ENCODE results near the gene R3HDM1. TPM values are rescaled to one million over a fixed set of nuclear protein-coding genes. Genes with fewer than 3 reads are reported as not detected.

Gene R3HDM1
- total and polyA plus RNA-seq, 2 of the 4 experiments (the other 2 are of a cell fraction), result 5.9 to 38.1 TPM

GRCh38 chr2:135698838-135699237, 167.6 kb downstream of the R3HDM1 start:
- Histone ChIP-seq H3K4me2 (ENCODE audit: low read depth, low read length) (no peak overlapping the region), H3K27me3 (ENCODE audit: control insufficient read depth, insufficient read depth, low read length) (no peaks in the 10 kb centered on the region), H4K5ac (ENCODE audit: low read depth, low read length) (no peak overlapping the region), H2BK20ac (ENCODE audit: low read depth, low read length) (no peak overlapping the region), H3K9me3 (ENCODE audit: control insufficient read depth, insufficient read depth, low read length) (no peaks in the 10 kb centered on the region), H3K4me1 (ENCODE audit: control insufficient read depth, insufficient read depth, low read length) (peaks cover 2% of the 10 kb centered on the region; the same call in 1 of the 2 replicates), H2BK15ac (ENCODE audit: low read depth, low read length) (no peak overlapping the region), H3K27ac (ENCODE audit: insufficient read depth, low read length) (no peak overlapping the region), H3K18ac (ENCODE audit: low read depth, low read length) (no peak overlapping the region), H2BK5ac (ENCODE audit: low read depth, low read length, poor library complexity, severe bottlenecking) (no peak overlapping the region), H3K23ac (ENCODE audit: low read depth, low read length) (no peak overlapping the region), H4K20me1 (ENCODE audit: insufficient read depth, low read length) (no peaks in the 10 kb centered on the region), H2AK5ac (ENCODE audit: low read depth, low read length) (no peak overlapping the region), H3K56ac (ENCODE audit: extremely low read depth, insufficient read depth, low read length) (no peak overlapping the region), H2AFZ (replicated peaks; ENCODE audit: low read length, poor library complexity) (no peak overlapping the region), H3K4ac (ENCODE audit: low read depth, low read length) (no peak overlapping the region), H3K79me1 (ENCODE audit: low read depth in 1 of 2, low read length in 2 of 2) (no peaks in the 10 kb centered on the region), H2AK9ac (replicated peaks; ENCODE audit: low read depth, low read length, poor library complexity) (no peak overlapping the region), H3K14ac (replicated peaks; ENCODE audit: low read depth, low read length) (no peak overlapping the region), H3K9ac (ENCODE audit: low read depth, low read length) (no peak overlapping the region), H4K8ac (ENCODE audit: low read depth in 2 of 2, low read length in 2 of 2) (no peak overlapping the region), H4K91ac (ENCODE audit: insufficient read depth, low read depth, low read length) (no peak overlapping the region), H3K4me3 (ENCODE audit: insufficient read depth, low read depth, low read length) (no peak overlapping the region), H2BK120ac (ENCODE audit: low read depth, low read length) (no peak overlapping the region), H3K36me3 (ENCODE audit: control insufficient read depth, insufficient read depth, low read length) (0 out of 2 replicates have a peak, but pooled peaks cover 2% of the 10 kb centered on the region), H3K9me1 (ENCODE audit: insufficient read depth, low read length) (no peaks in the 10 kb centered on the region; the same call in 1 of the 2 replicates)
- dilution Hi-C loops (cut with HindIII; ENCODE audit: low sequenced_read_pairs, unreplicated experiment) (no loop called here), in situ Hi-C loops (cut with MboI; ENCODE audit: low sequenced_read_pairs) (no loop called here), intact Hi-C loops (cut with micrococcal nuclease) (no loop called here)
- BruUV-seq (replicated peaks), result no TSS peak
- no peak for ATAC-seq (ENCODE audit: low read depth)
- no peak for TF ChIP-seq RAD21 (IDR thresholded peaks at IDR 0.05; ENCODE audit: low read length)
- TF ChIP-seq NFE2L2 (IDR thresholded peaks at IDR 0.05; ENCODE audit: low read depth, low read length), result no peak
- TF ChIP-seq RFX5 (IDR thresholded peaks at IDR 0.05; ENCODE audit: low read depth, low read length), result no peak
- no peak for TF ChIP-seq ELK1 (IDR thresholded peaks at IDR 0.05; ENCODE audit: borderline replicate concordance, low read depth, low read length)
- ChIA-PET POLR2A (ENCODE audit: unreplicated experiment) (no interaction called here), CTCF (no interaction called here)
- DNase-seq, result no peak
- whole genome bisulfite sequencing, 2 experiments (ENCODE audit: extremely low coverage in 2 of 2, insufficient read length in 1 of 2), result no CpG with 5 or more reads among the region's 2 CpGs
